Common myeloid progenitor, CD34-positive (primary cell): ENCODE results near the gene PIM3.

Experiments
- CTCF ChIA-PET: fragments of 350-600 bp; sonication (Branson Sonifier 250); formaldehyde crosslinking; loops from one replicate; lab custom pipeline; 2021; ENCODE audit warnings: antibody characterized with exemption; lab: Charles Lee
- POLR2A ChIA-PET: fragments of 350-600 bp; sonication (Branson Sonifier 250); formaldehyde crosslinking; loops from one replicate; lab custom pipeline; 2021; ENCODE audit warnings: antibody characterized with exemption; lab: Charles Lee
- DNase-seq, 3 donors: peaks; one replicate each; pipeline versions ENCODE4 v3.0.0 to v3.0.0-alpha.2; 2013
- H3K27ac ChIP-seq, 2 experiments: 1 replicate in 1 of 2; 2 replicates in 1 of 2; pipeline ENCODE4 v1.7.0; 2013; ENCODE audit warnings: inconsistent platforms in 2 of 2, low read length in 2 of 2, mild to moderate bottlenecking in 2 of 2, low read depth in 1 of 2, moderate library complexity in 1 of 2; ENCODE audit not compliant: severe bottlenecking in 2 of 2, insufficient read depth in 1 of 2, poor library complexity in 1 of 2
- H3K27me3 ChIP-seq, 5 experiments: replicated peaks in 2 of 5; 1 replicate in 3 of 5; 2 replicates in 2 of 5; pipeline versions ENCODE4 v1.6.1 to v1.7.0; 2013; ENCODE audit warnings: low read length in 4 of 5, mild to moderate bottlenecking in 2 of 5, moderate library complexity in 2 of 5, inconsistent platforms in 1 of 5; ENCODE audit not compliant: insufficient read depth in 5 of 5, control insufficient read depth in 4 of 5
- H3K36me3 ChIP-seq, 4 experiments: 1 replicate in 2 of 4; 2 replicates in 2 of 4; pipeline versions ENCODE4 v1.6.1 to v1.7.0; 2013; ENCODE audit warnings: low read length in 3 of 4, control low read depth in 1 of 4, mild to moderate bottlenecking in 1 of 4; ENCODE audit not compliant: control insufficient read depth in 4 of 4, insufficient read depth in 4 of 4
- H3K4me1 ChIP-seq, 4 experiments: 1 replicate in 3 of 4; 2 replicates in 1 of 4; pipeline versions ENCODE4 v1.6.1 to v1.7.1; 2013; ENCODE audit warnings: low read length in 3 of 4, mild to moderate bottlenecking in 3 of 4, control low read depth in 1 of 4, inconsistent platforms in 1 of 4, moderate library complexity in 1 of 4; ENCODE audit not compliant: control insufficient read depth in 4 of 4, insufficient read depth in 4 of 4; ENCODE audit errors: control extremely low read depth in 1 of 4
- H3K4me3 ChIP-seq, 7 experiments: 1 replicate in 4 of 7; 2 replicates in 3 of 7; pipeline versions ENCODE4 v1.5.1 to v1.7.0; 2013; ENCODE audit warnings: mild to moderate bottlenecking in 7 of 7, low read length in 6 of 7, moderate library complexity in 6 of 7, inconsistent platforms in 2 of 7, low read depth in 2 of 7, control low read depth in 1 of 7; ENCODE audit not compliant: insufficient read depth in 4 of 7, control insufficient read depth in 1 of 7; ENCODE audit errors: extremely low read depth in 1 of 7
- H3K9me3 ChIP-seq, 5 experiments: 1 replicate in 4 of 5; 2 replicates in 1 of 5; pipeline versions ENCODE4 v1.6.1 to v1.7.1; 2013; ENCODE audit warnings: low read length in 4 of 5, mild to moderate bottlenecking in 2 of 5, inconsistent platforms in 1 of 5, low read depth in 1 of 5, moderate library complexity in 1 of 5; ENCODE audit not compliant: control insufficient read depth in 4 of 5, insufficient read depth in 2 of 5; ENCODE audit errors: control extremely low read depth in 1 of 5
- WGBS: methylation state at CpG from one replicate; pipeline ENCODE4 v1.1.5; 2013; ENCODE audit not compliant: insufficient coverage; 5-methylcytosine and 5-hydroxymethylcytosine counted together

The PIM3 gene

DNA sequence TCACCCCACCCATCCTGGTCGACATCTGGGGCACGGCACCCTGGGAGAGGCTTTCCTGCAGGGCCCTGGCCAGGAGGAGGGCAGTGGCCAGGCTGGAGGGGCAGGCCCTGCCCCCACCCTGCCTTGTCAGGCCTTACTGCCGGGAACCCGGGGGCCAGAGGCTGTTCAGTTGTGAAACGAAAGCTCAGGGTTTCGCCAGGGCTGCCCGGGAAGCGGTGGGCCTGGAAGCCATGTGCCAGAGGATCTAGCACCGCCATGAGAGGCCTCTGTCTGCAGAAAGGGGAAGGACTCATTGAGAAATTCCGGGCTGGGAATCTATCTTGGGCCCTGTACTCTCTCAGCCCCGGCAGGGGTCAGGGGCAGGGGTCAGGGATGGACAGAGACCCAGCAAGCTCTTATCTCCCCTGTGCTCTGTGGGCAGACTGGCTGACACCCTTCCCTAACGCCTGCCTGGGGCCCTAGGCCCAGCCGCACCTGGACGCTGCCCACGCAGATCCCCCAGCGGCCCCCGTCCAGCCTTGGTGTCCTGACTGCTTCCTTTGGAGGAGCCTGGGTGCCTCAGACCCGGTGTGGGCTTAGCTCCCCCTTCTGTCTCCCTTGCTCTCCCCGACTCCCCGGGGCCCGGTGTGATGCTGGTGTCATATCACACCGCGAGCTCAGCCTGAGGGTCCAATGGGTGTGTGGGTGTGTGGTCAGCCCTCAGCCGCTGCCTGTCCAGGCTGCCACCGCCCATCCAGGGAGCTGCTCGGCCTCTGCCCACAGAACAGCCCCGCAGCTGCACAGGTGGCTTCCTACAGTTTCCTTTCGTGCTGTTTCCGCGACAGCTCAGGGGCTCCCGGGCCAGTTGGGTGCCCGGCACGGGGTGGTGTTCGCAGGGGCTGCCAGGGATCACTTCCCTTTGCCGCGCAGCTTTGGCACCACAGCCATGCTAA is 6.5 kb downstream of the PIM3 start:
- H3K36me3 ChIP-seq, result peaks cover 0 to 29% (median 21%) of the 10 kb centered on the region in 4 experiments
- H3K27ac ChIP-seq, result peak overlapping the region in 1 of 2 experiments; percentile 34
- peaks cover 0 to 6% (median 0%) of the 10 kb centered on the region in 5 experiments for H3K27me3 ChIP-seq
- peak in 2 of 3 donors; percentile 71 to 75 for DNase-seq
- 17% methylated on average over 24 of the region's 36 CpGs for WGBS
- H3K4me1 ChIP-seq, result peaks cover 0 to 75% (median 73%) of the 10 kb centered on the region in 4 experiments
- ChIA-PET CTCF (interaction anchor here (1.0 to 2.7 kb wide), 8 partner anchors 16 to 64 kb away, joined by 3 to 22 read pairs (median 6); no protein-coding TSS in a partner anchor), POLR2A (interaction anchor here (0.6 to 3.2 kb wide), 6 partner anchors 25 to 284 kb away, joined by 3 to 14 read pairs (median 4); partner anchors contain the start of gene HDAC10)
- H3K4me3 ChIP-seq, result peak overlapping the region in 3 of 7 experiments; percentile 5 to 46 (median 36)
- H3K9me3 ChIP-seq, result no peaks in the 10 kb centered on the region

DNA sequence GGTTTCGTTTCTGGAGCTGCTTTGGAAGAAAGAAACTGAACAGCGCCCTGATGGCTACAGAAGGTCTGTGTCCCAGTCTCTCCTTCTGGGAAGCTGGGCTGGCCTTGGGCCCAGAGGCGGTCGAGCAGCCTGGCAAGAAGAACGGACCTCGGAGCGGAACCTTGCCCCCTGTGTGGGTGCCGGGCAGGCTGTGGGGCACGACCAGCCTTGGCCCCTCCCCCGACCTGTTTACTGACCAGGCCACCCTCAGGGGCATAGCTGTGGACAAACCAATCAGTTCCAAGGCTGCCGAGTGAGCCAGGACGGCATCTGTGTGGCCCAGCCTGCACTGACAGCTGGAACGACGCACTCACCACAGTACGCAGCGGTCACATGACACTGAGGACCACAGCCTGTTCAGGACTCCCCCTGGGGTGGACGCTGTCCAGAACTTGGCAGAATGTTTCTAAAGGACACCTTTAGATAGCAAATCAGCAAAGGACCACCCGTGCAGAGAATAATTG is 7.2 kb downstream of the PIM3 start:
- H3K4me3 ChIP-seq, result peak overlapping the region in 3 of 7 experiments; percentile 5 to 46 (median 29)
- H3K36me3 ChIP-seq, result peaks cover 0 to 26% (median 19%) of the 10 kb centered on the region in 4 experiments
- H3K27ac ChIP-seq, result peak overlapping the region in 1 of 2 experiments; percentile 34
- DNase-seq, result no peak
- no peaks in the 10 kb centered on the region for H3K9me3 ChIP-seq
- ChIA-PET POLR2A (interaction anchor here (1.0 to 3.2 kb wide), 4 partner anchors 24 to 37 kb away, joined by 3 to 14 read pairs (median 6); no protein-coding TSS in a partner anchor), CTCF (interaction anchor here (1.0 to 2.7 kb wide), 9 partner anchors 15 to 63 kb away, joined by 3 to 22 read pairs (median 6); no protein-coding TSS in a partner anchor)
- H3K27me3 ChIP-seq, result peaks cover 0 to 11% (median 0%) of the 10 kb centered on the region in 5 experiments
- 83% methylated on average over 18 of the region's 18 CpGs for WGBS
- peaks cover 0 to 73% (median 71%) of the 10 kb centered on the region in 4 experiments for H3K4me1 ChIP-seq

DNA sequence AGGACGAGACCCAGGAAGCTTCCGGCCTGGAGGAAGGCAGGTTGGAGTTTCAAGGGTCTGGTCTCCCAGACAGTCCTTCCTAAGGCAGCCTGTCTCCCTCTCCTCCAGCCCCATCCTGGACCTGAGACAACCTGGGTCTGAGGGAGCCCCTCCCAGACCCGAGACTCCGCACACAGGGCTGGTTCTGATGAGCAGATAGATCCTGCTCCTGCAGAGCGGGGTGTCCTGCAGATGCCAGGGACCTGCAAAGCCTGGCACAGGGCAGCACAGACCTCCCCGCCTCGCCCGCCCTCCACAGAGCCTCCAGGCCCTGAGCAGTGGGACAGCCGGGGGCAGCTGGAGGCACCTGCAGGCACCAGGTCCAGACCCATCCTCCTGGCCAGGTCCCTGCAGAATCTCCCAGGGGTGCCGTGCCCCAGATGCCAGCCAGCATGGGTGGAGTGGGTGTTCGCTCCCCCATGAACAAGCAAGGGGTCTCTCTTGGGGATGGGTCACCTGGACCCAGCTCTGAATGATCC is 7.8 kb downstream of the PIM3 start:
- H3K27ac ChIP-seq, result no peak overlapping the region
- no peak overlapping the region for H3K4me3 ChIP-seq
- H3K9me3 ChIP-seq, result no peaks in the 10 kb centered on the region
- POLR2A ChIA-PET, result interaction anchor here (3.2 kb wide), 1 partner anchor 37 kb away, joined by 14 read pairs; no protein-coding TSS in a partner anchor
- CTCF ChIA-PET, result interaction anchor here (1.0 to 2.7 kb wide), 5 partner anchors 22 to 62 kb away, joined by 3 to 22 read pairs (median 3); no protein-coding TSS in a partner anchor
- WGBS, result 95% methylated on average over 4 of the region's 11 CpGs
- H3K36me3 ChIP-seq, result peaks cover 0 to 20% (median 13%) of the 10 kb centered on the region in 4 experiments
- peaks cover 0 to 67% (median 64%) of the 10 kb centered on the region in 4 experiments for H3K4me1 ChIP-seq
- DNase-seq, result no peak
- H3K27me3 ChIP-seq, result peaks cover 0 to 11% (median 0%) of the 10 kb centered on the region in 5 experiments

DNA sequence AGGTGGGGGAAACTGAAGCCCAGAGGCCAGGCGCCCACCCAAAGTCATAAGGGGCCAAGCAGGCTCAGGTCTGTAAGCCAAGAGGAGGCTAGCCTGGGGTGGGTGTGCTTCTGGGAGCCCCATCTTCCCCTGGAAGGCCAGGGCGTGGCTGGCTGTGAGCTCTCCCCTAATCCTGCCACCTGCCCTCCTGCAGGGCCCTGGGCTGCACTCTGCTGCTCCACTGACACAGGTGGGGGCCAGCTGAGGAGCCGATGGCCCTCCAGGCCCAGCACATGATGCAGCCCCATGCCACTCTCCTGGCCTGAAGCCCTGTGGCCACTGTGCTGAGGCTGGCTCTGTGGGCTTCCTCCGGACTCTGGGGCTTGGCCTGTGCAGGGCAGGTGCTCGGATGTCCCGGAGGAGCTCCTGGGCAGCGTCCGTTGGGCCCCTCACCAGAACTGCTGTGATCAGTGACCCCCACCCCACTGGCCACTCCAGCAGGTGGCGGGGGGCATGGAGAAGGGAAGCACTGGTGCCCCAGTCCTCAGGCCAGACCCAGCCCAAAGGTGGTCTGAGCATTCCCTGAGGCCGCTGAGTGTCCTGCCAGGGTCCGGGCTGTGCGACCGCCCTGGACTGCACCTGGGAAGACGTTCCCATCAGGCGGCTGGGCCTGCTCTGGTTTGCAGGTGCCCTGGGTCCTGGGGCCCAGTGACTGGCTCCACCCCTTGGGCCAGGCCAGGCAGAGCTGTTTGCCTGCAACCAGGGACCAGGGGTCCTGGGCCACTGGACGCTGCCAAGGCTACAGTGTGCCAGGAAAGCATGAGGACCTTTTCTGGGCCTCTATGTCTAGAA is 8.5 kb downstream of the PIM3 start:
- WGBS, result 93% methylated on average over 13 of the region's 16 CpGs
- Histone ChIP-seq H3K27ac (no peak overlapping the region), H3K27me3 (peaks cover 0 to 11% (median 0%) of the 10 kb centered on the region in 5 experiments), H3K36me3 (peaks cover 0 to 14% (median 7%) of the 10 kb centered on the region in 4 experiments), H3K4me1 (peaks cover 0 to 61% (median 58%) of the 10 kb centered on the region in 4 experiments), H3K9me3 (no peaks in the 10 kb centered on the region), H3K4me3 (no peak overlapping the region)
- DNase-seq, result no peak
- ChIA-PET CTCF (interaction anchor here (1.2 to 2.7 kb wide), 2 partner anchors 33 to 38 kb away, joined by 3 to 22 read pairs; no protein-coding TSS in a partner anchor), POLR2A (no interaction called here)

DNA sequence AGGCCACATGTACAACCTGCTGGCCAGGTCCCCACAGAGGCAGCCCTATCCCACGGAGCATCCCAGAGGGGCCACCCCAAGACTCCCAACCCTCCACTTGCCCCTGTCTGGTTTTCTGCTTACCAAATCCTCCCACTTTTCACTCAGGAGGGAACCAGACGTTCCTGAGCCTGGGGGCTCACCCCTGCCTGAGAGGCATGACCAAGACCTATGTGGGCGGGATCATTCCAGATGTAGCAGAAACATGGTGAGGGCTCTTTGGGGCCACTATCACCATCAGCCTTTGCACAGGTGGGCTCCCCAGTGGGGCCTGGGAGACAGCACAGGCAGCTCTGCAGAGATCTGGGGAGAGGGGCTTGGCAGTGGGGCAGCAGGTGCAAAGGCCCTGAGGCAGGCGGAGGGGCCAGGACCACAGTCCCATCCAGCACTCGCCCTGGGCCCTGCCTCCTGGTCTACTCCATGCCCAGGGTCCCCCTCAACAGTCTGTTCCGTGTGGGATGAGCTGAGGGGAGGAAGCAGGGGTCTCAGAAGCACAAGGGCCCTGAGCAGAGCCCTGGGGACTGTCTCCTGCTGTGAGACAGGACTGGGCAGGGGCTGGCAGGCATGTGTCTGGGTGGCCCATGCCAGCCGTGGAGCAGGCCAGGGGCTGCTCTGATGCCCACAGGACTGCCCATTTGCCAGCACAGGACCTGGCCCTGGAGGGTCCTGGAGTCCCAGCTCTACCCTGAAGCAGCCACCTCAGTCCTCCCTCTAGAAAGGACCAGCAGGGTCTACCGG is 9.4 kb downstream of the PIM3 start:
- 93% methylated on average over 4 of the region's 8 CpGs for WGBS
- Histone ChIP-seq H3K9me3 (no peaks in the 10 kb centered on the region), H3K27ac (no peak overlapping the region), H3K4me1 (peaks cover 0 to 53% (median 52%) of the 10 kb centered on the region in 4 experiments), H3K27me3 (peaks cover 0 to 11% (median 0%) of the 10 kb centered on the region in 5 experiments), H3K4me3 (no peak overlapping the region), H3K36me3 (peaks cover 0 to 5% (median under 1%) of the 10 kb centered on the region in 4 experiments)
- DNase-seq, result no peak
- ChIA-PET CTCF (interaction anchor here (1.4 to 2.6 kb wide), 4 partner anchors 13 to 40 kb away, joined by 5 to 11 read pairs (median 8); no protein-coding TSS in a partner anchor), POLR2A (interaction anchor here (1.1 to 1.9 kb wide), 2 partner anchors 8 to 34 kb away, joined by 3 to 25 read pairs; partner anchors contain the start of gene PIM3)
